ENCODE data around the gene PACSIN1. TPM values are rescaled to one million over a fixed set of nuclear protein-coding genes. Genes with fewer than 3 reads are reported as not detected.

The PACSIN1 gene
- total and polyA plus RNA-seq, 12 donors: 0.77 to 11.2 (median 5.9) TPM

- H3K4me3 ChIP-seq: no peak overlapping the region
- TF ChIP-seq CTCF (IDR thresholded peaks at IDR 0.05): no peak
- H3K27ac ChIP-seq: no peak overlapping the region
- ATAC-seq (peak in 4 of 8 donors; percentile 5 to 34 (median 29)), DNase-seq (peak in 1 of 2 donors; percentile 37)
- no peaks in the 10 kb centered on the region for H3K36me3 ChIP-seq
- H3K9me3 ChIP-seq: no peaks in the 10 kb centered on the region
- H3K4me1 ChIP-seq: peaks cover 5 to 21% (median 7%) of the 10 kb centered on the region in 9 donors
- 49 to 60% methylated on average over 10 of the region's 10 CpGs for WGBS, 2 donors
- intact Hi-C loops (cut with DNase I): loop anchor here in 4 of 10 donors (2.0 to 5.0 kb wide), 3 partner anchors 73 to 79 kb away; no protein-coding TSS in a partner anchor
- H3K27me3 ChIP-seq: no peaks in the 10 kb centered on the region
These were observed 63.9 kb downstream of the PACSIN1 start for GRCh38 chr6:34529665-34530327.

- Histone ChIP-seq H3K36me3 (no peaks in the 10 kb centered on the region), H3K4me1 (peaks cover 5 to 21% (median 7%) of the 10 kb centered on the region in 9 donors), H3K27me3 (no peaks in the 10 kb centered on the region), H3K4me3 (peak overlapping the region in 2 of 10 donors; percentile 15 to 29), H3K9me3 (no peaks in the 10 kb centered on the region), H3K27ac (peak overlapping the region in 1 of 10 donors; percentile 52)
- DNase-seq (no peak), ATAC-seq (no peak)
- WGBS, 2 donors: 89 to 91% methylated on average over 18 of the region's 18 CpGs
- intact Hi-C loops (cut with DNase I): loop anchor here in 1 of 10 donors (5.0 kb wide), 1 partner anchor 71 kb away; no protein-coding TSS in a partner anchor
- TF ChIP-seq CTCF (IDR thresholded peaks at IDR 0.05): no peak
These were observed 65.0 kb downstream of the PACSIN1 start for GRCh38 chr6:34530753-34531365.

GRCh38 chr6:34531580-34532201 lies 65.8 kb downstream of the PACSIN1 start:
- Histone ChIP-seq H3K27ac (peak overlapping the region in 3 of 10 donors; percentile 12 to 52 (median 30)), H3K4me3 (peak overlapping the region in 6 of 10 donors; percentile 15 to 38 (median 22)), H3K27me3 (no peaks in the 10 kb centered on the region), H3K36me3 (no peaks in the 10 kb centered on the region), H3K4me1 (peaks cover 1 to 17% (median 3%) of the 10 kb centered on the region in 9 donors), H3K9me3 (no peaks in the 10 kb centered on the region)
- DNase-seq (peak; percentile 67 to 70), ATAC-seq (peak; percentile 10 to 68 (median 52))
- intact Hi-C loops (cut with DNase I): loop anchor here in 1 of 10 donors (5.0 kb wide), 1 partner anchor 71 kb away; no protein-coding TSS in a partner anchor
- no peak for TF ChIP-seq CTCF (IDR thresholded peaks at IDR 0.05)
- WGBS, 2 donors: 72 to 90% methylated on average over 29 of the region's 29 CpGs

- no peak for DNase-seq
- no peak for TF ChIP-seq CTCF (IDR thresholded peaks at IDR 0.05)
- Histone ChIP-seq H3K27ac (no peak overlapping the region), H3K4me3 (peak overlapping the region in 6 of 10 donors; percentile 15 to 38 (median 26)), H3K9me3 (no peaks in the 10 kb centered on the region), H3K27me3 (no peaks in the 10 kb centered on the region), H3K36me3 (no peaks in the 10 kb centered on the region), H3K4me1 (peaks cover 0 to 14% (median 2%) of the 10 kb centered on the region in 9 donors)
- intact Hi-C loops (cut with DNase I): loop anchor here in 1 of 10 donors (5.0 kb wide), 1 partner anchor 70 kb away; no protein-coding TSS in a partner anchor
- 77 to 90% methylated on average over 13 to 15 of the region's 15 CpGs for WGBS, 2 donors
- no peak for ATAC-seq
These were observed 66.4 kb downstream of the PACSIN1 start for GRCh38 chr6:34532230-34532629.
